OCI-LY3 (cell line): ENCODE results near the gene ATP2B3.

Experiments
- H2AFZ ChIP-seq: fragments of 200-600, 300-600 bp; shearing (Covaris generic); 2 replicates; pipeline ENCODE4 v1.6.0; 2014; ENCODE audit warnings: antibody characterized with exemption, low read depth, low read length
- H3K27ac ChIP-seq: fragments of 200-600, 300-600 bp; sonication (generic); 2 replicates; pipeline ENCODE4 v1.5.1; 2014; ENCODE audit warnings: mild to moderate bottlenecking, low read length, moderate library complexity, mixed read lengths
- H3K27me3 ChIP-seq: fragments of 200-600, 300-600 bp; sonication (generic); 2 replicates; pipeline ENCODE4 v1.6.1; 2014; ENCODE audit warnings: low read depth, low read length, mixed read lengths
- H3K36me3 ChIP-seq: fragments of 200-600, 300-600 bp; sonication (generic); replicated peaks from 2 replicates; pipeline ENCODE3; 2014; ENCODE audit warnings: low read depth, low read length, mixed read lengths
- H3K4me1 ChIP-seq: fragments of 300-600, 200-600 bp; sonication (generic); 2 replicates; pipeline ENCODE4 v1.6.1; 2014; ENCODE audit warnings: low read length, mixed read lengths
- H3K4me2 ChIP-seq: fragments of 200-600, 300-600 bp; sonication (generic); 2 replicates; pipeline ENCODE4 v1.6.1; 2014; ENCODE audit warnings: low read length, mixed read lengths
- H3K4me3 ChIP-seq: fragments of 300-600, 200-600 bp; sonication (generic); 2 replicates; pipeline ENCODE4 v1.5.1; 2014; ENCODE audit warnings: antibody characterized with exemption, mild to moderate bottlenecking, low read length, moderate library complexity
- H3K79me2 ChIP-seq: fragments of 300-600, 200-600 bp; shearing (Covaris generic); 2 replicates; pipeline ENCODE4 v1.6.1; 2014; ENCODE audit warnings: mild to moderate bottlenecking, low read length, mixed read lengths
- H3K9ac ChIP-seq: fragments of 300-600, 200-600 bp; shearing (Covaris generic); 2 replicates; pipeline ENCODE4 v1.6.0; 2014; ENCODE audit warnings: mild to moderate bottlenecking, low read length, moderate library complexity
- H3K9me3 ChIP-seq: fragments of 200-600, 300-600 bp; shearing (Covaris generic); 2 replicates; pipeline ENCODE4 v1.6.1; 2014; ENCODE audit warnings: low read length, mixed read lengths; ENCODE audit not compliant: insufficient read depth
- H4K20me1 ChIP-seq: fragments of 200-600, 300-600 bp; sonication (generic); 2 replicates; pipeline ENCODE4 v1.6.1; 2016; ENCODE audit warnings: low read length, mixed read lengths; ENCODE audit not compliant: insufficient read depth
- CTCF ChIP-seq: fragments of 200-600, 300-600 bp; sonication (generic); IDR thresholded peaks from 2 replicates; pipeline ENCODE4 v1.5.1; 2014; ENCODE audit warnings: antibody characterized with exemption, low read length, low read depth
- EZH2phosphoT487 ChIP-seq: fragments of 200-600 bp; shearing (Covaris generic); IDR thresholded peaks from 2 replicates; pipeline ENCODE4 v1.6.1; 2018; ENCODE audit warnings: antibody characterized with exemption, mixed run types, low read depth

ATP2B3 gene

GRCh38 chrX:153560000-153560399 is 42.6 kb downstream of the ATP2B3 start:
- H3K4me3 ChIP-seq = no peak overlapping the region
- H3K4me1 ChIP-seq = peaks cover 7% of the 10 kb centered on the region
- TF ChIP-seq CTCF (no peak), EZH2phosphoT487 (no peak)
- H3K27ac ChIP-seq = no peak overlapping the region
- no peaks in the 10 kb centered on the region for H3K9me3 ChIP-seq
- H3K9ac ChIP-seq = no peak overlapping the region
- no peaks in the 10 kb centered on the region for H3K79me2 ChIP-seq
- no peak overlapping the region for H2AFZ ChIP-seq
- H4K20me1 ChIP-seq = no peaks in the 10 kb centered on the region
- no peaks in the 10 kb centered on the region for H3K27me3 ChIP-seq
- H3K4me2 ChIP-seq = no peak overlapping the region
- H3K36me3 ChIP-seq = no peaks in the 10 kb centered on the region

GRCh38 chrX:153560466-153560865 is 43.0 kb downstream of the ATP2B3 start:
- Histone ChIP-seq H3K27me3 (no peaks in the 10 kb centered on the region), H3K36me3 (no peaks in the 10 kb centered on the region), H4K20me1 (no peaks in the 10 kb centered on the region), H3K4me2 (no peak overlapping the region), H3K9me3 (no peaks in the 10 kb centered on the region), H3K79me2 (no peaks in the 10 kb centered on the region), H3K27ac (no peak overlapping the region), H3K4me1 (peaks cover 7% of the 10 kb centered on the region), H3K4me3 (no peak overlapping the region), H3K9ac (no peak overlapping the region), H2AFZ (no peak overlapping the region)
- TF ChIP-seq CTCF (no peak), EZH2phosphoT487 (no peak)

GRCh38 chrX:153561337-153561736 is 43.9 kb downstream of the ATP2B3 start:
- Histone ChIP-seq H3K9ac (no peak overlapping the region), H3K9me3 (no peaks in the 10 kb centered on the region), H3K27ac (no peak overlapping the region), H3K4me1 (peaks cover 12% of the 10 kb centered on the region), H3K4me3 (no peak overlapping the region), H3K36me3 (no peaks in the 10 kb centered on the region), H2AFZ (no peak overlapping the region), H4K20me1 (no peaks in the 10 kb centered on the region), H3K79me2 (no peaks in the 10 kb centered on the region), H3K27me3 (no peaks in the 10 kb centered on the region), H3K4me2 (no peak overlapping the region)
- TF ChIP-seq CTCF = no peak
- no peak for TF ChIP-seq EZH2phosphoT487

GRCh38 chrX:153562546-153562945 is 45.1 kb downstream of the ATP2B3 start:
- Histone ChIP-seq H3K4me3 (no peak overlapping the region), H3K9ac (no peak overlapping the region), H3K27me3 (no peaks in the 10 kb centered on the region), H3K4me1 (peaks cover 13% of the 10 kb centered on the region), H2AFZ (no peak overlapping the region), H3K36me3 (no peaks in the 10 kb centered on the region), H3K27ac (no peak overlapping the region), H3K79me2 (no peaks in the 10 kb centered on the region), H4K20me1 (no peaks in the 10 kb centered on the region), H3K4me2 (no peak overlapping the region), H3K9me3 (no peaks in the 10 kb centered on the region)
- TF ChIP-seq CTCF = no peak
